Endothelial cell of umbilical vein (primary cell): Measurements from ENCODE around the gene PRKAG2. TPM values are rescaled to one million over a fixed set of nuclear protein-coding genes. Genes with fewer than 3 reads are reported as not detected.
"Not testable (repeated sequence)": the region's sequence is repeated elsewhere in the genome, so short reads cannot be mapped to it uniquely, and the experiment has no call there.

Experiments used
- BruUV-seq: library from RNA; stranded (reverse); fragments of 400-500 nt; replicated peaks from 2 replicates; lab custom pipeline; 2021; lab: Mats Ljungman, UMichigan
- CTCF ChIA-PET: fragments of 300-600, 350-600 bp; sonication (Branson Sonifier 250); formaldehyde crosslinking; loops from one replicate; lab custom pipeline; 2021; ENCODE audit warnings: antibody characterized with exemption, inconsistent platforms; lab: Charles Lee
- POLR2A ChIA-PET: fragments of 300-600, 350-600 bp; sonication (Branson Sonifier 250); formaldehyde crosslinking; loops from one replicate; lab custom pipeline; 2021; ENCODE audit warnings: antibody characterized with exemption, inconsistent platforms; lab: Charles Lee
- DNase-seq: peaks from one replicate; pipeline ENCODE4 v3.0.0-alpha.2; 2011; ENCODE audit warnings: low read depth, low spot score
- FAIRE-seq: peaks from 2 replicates; lab custom pipeline; 2011; peaks lifted over from hg19 to GRCh38; lab: Jason Lieb, UNC
- H2AFZ ChIP-seq: 2 replicates; pipeline ENCODE4 v1.6.0; 2012; ENCODE audit warnings: low read depth, low read length, control low read depth, inconsistent platforms
- H3K27ac ChIP-seq: 2 replicates; pipeline ENCODE4 v1.5.1; 2011; ENCODE audit warnings: low read depth, mild to moderate bottlenecking, control low read depth, low read length, moderate library complexity; ENCODE audit not compliant: insufficient read depth
- H3K27me3 ChIP-seq, 2 experiments: 2 replicates each; pipeline versions ENCODE4 v1.6.0 to v1.6.1; 2011; ENCODE audit warnings: low read length in 2 of 2, mixed read lengths in 1 of 2; ENCODE audit not compliant: control insufficient read depth in 2 of 2, insufficient read depth in 2 of 2
- H3K36me3 ChIP-seq, 2 experiments: 2 replicates in 1 of 2; 3 replicates in 1 of 2; pipeline ENCODE4 v1.5.1; 2011; ENCODE audit warnings: low read length in 2 of 2, mild to moderate bottlenecking in 1 of 2, moderate library complexity in 1 of 2; ENCODE audit not compliant: control insufficient read depth in 2 of 2, insufficient read depth in 2 of 2; ENCODE audit errors: extremely low read depth in 1 of 2
- H3K4me1 ChIP-seq: 3 replicates; pipeline ENCODE4 v1.5.1; 2011; ENCODE audit warnings: mild to moderate bottlenecking, low read length; ENCODE audit not compliant: control insufficient read depth, insufficient read depth; ENCODE audit errors: extremely low read depth
- H3K4me2 ChIP-seq: 2 replicates; pipeline ENCODE4 v1.6.1; 2011; ENCODE audit warnings: low read length, control low read depth, mixed read lengths; ENCODE audit not compliant: insufficient read depth
- H3K4me3 ChIP-seq, 3 experiments: fragments of 200-600 bp in 1 of 3; sonication (generic), shearing (Covaris generic) in 1 of 3; replicated peaks in 1 of 3; 2 replicates each; pipeline ENCODE4 v1.5.1; 2011 to 2016; ENCODE audit warnings: control low read depth in 3 of 3, low read length in 3 of 3, mild to moderate bottlenecking in 2 of 3, inconsistent platforms in 1 of 3, low read depth in 1 of 3, moderate library complexity in 1 of 3; ENCODE audit not compliant: insufficient read depth in 1 of 3
- H3K79me2 ChIP-seq: 2 replicates; pipeline ENCODE4 v1.6.0; 2012; ENCODE audit warnings: low read length, inconsistent platforms; ENCODE audit not compliant: control insufficient read depth, insufficient read depth
- H3K9ac ChIP-seq: replicated peaks from 2 replicates; pipeline ENCODE3; 2011; ENCODE audit warnings: low read length, control low read depth; ENCODE audit not compliant: insufficient read depth; ENCODE audit errors: extremely low read depth
- H3K9me1 ChIP-seq: replicated peaks from 3 replicates; pipeline ENCODE4 v1.6.0; 2011; ENCODE audit warnings: mild to moderate bottlenecking, low read length; ENCODE audit not compliant: control insufficient read depth, insufficient read depth; ENCODE audit errors: extremely low read depth
- H3K9me3 ChIP-seq: replicated peaks from 2 replicates; pipeline ENCODE4 v1.5.1; 2012; ENCODE audit warnings: low read length, inconsistent platforms; ENCODE audit not compliant: control insufficient read depth, insufficient read depth
- H4K20me1 ChIP-seq: replicated peaks from 2 replicates; pipeline ENCODE3; 2011; ENCODE audit warnings: mild to moderate bottlenecking, low read length; ENCODE audit not compliant: control insufficient read depth, insufficient read depth; ENCODE audit errors: extremely low read depth
- EZH2 ChIP-seq: IDR thresholded peaks from 2 replicates; pipeline ENCODE4 v1.6.1; 2012; ENCODE audit warnings: borderline replicate concordance, low read depth, mild to moderate bottlenecking, moderate library complexity, low read length, inconsistent platforms; ENCODE audit not compliant: severe bottlenecking
- FOS ChIP-seq: IDR thresholded peaks from 2 replicates; pipeline ENCODE4 v1.6.1; 2011; ENCODE audit warnings: mild to moderate bottlenecking, low read length, moderate library complexity, borderline replicate concordance; ENCODE audit not compliant: insufficient read depth
- GATA2 ChIP-seq: IDR thresholded peaks from 2 replicates; pipeline ENCODE4 v1.7.0; 2011; ENCODE audit warnings: low read depth, mild to moderate bottlenecking, moderate library complexity, mixed read lengths, low read length; ENCODE audit not compliant: insufficient read length, insufficient read depth
- JUN ChIP-seq: IDR thresholded peaks from 2 replicates; pipeline ENCODE4 v1.6.1; 2011; ENCODE audit warnings: borderline replicate concordance, low read depth; ENCODE audit not compliant: insufficient read length, insufficient read depth
- MYC ChIP-seq: IDR thresholded peaks from one replicate; pipeline ENCODE4 v1.6.1; 2011; ENCODE audit warnings: mild to moderate bottlenecking, low read depth, low read length
- POLR2A ChIP-seq: IDR thresholded peaks from 2 replicates; pipeline ENCODE4 v1.6.1; 2012; ENCODE audit warnings: low read depth, mild to moderate bottlenecking, control low read depth, low read length
- POLR2AphosphoS5 ChIP-seq: IDR thresholded peaks from 2 replicates; pipeline ENCODE4 v1.6.1; 2012; ENCODE audit warnings: low read depth, mild to moderate bottlenecking, control low read depth, low read length, moderate library complexity; ENCODE audit not compliant: insufficient read depth
- dilution Hi-C: fragments of 300-500 bp; cut with MboI; formaldehyde crosslinking; loops from one replicate; pipeline ENCODE4 v1.15.0; 2019; ENCODE audit warnings: low sequenced_read_pairs; ENCODE audit not compliant: extremely low pct_ligation_motif_present
- intact Hi-C: fragments of 100-400 bp; cut with micrococcal nuclease; formaldehyde crosslinking; loops from one replicate; pipeline ENCODE4 v1.10.0; 2022
- polyA plus RNA-seq, 4 experiments: library from polyadenylated mRNA; depleted of rRNA in 3 of 4; stranded (reverse) in 3 of 4; unstranded in 1 of 4; fragments of >200 nt; gene quantifications; 2 replicates each; pipeline versions ENCODE4 v1.2.1 to v1.2.3, GENCODE V29; 2011 to 2012; ENCODE audit warnings: missing spikeins in 1 of 4
- total RNA-seq: library from RNA; stranded (reverse); gene quantifications from 2 replicates; pipeline ENCODE4 v1.2.3, GENCODE V29; 2021
- TF ChIP-seq, protein P1 (sequence below), 2 donors: IDR thresholded peaks; 1 replicate in 1 of 2; 2 replicates in 1 of 2; pipeline ENCODE4 v1.5.1; 2011; ENCODE audit warnings: low read length in 2 of 2, mild to moderate bottlenecking in 2 of 2, moderate library complexity in 2 of 2, control low read depth in 1 of 2, inconsistent platforms in 1 of 2, low read depth in 1 of 2; ENCODE audit not compliant: insufficient read depth in 1 of 2; ENCODE audit errors: extremely low read depth in 1 of 2
- TF ChIP-seq, protein P2 (sequence below): IDR thresholded peaks from 2 replicates; pipeline ENCODE4 v1.6.1; 2011; ENCODE audit not compliant: insufficient read depth, insufficient read length

Gene PRKAG2
- total and polyA plus RNA-seq, 2 donors (not counting 3 experiments of a cell fraction or from before 2014, with no cell fraction given), result 19.3 to 51.5 TPM

DNA sequence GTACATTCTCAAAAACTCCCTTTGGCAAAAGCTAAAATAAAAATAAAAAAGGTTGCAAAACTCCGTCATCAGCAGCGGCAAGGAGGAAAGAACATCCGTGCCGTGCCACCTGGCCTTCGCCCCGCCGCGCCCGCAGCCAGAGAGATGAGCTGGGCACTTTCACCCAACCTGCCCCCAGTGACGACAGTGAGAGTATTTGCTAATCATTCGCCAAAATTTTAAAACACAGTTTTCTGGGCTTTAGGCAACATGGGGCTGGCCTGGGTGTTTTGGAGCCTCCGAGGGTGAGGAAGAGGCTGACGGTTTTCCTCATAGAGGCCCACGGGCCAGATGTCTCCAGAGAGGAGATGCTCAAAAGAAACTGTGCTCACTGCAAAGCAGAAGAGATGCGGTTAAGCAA lies 128.2 kb downstream of the PRKAG2 start:
- no peak overlapping the region for H3K4me2 ChIP-seq
- dilution Hi-C loops (no loop called here), intact Hi-C loops (no loop called here)
- POLR2A ChIA-PET, result no interaction called here
- H3K9ac ChIP-seq, result no peak overlapping the region
- TF ChIP-seq EZH2, result no peak
- TF ChIP-seq, protein P1, sequence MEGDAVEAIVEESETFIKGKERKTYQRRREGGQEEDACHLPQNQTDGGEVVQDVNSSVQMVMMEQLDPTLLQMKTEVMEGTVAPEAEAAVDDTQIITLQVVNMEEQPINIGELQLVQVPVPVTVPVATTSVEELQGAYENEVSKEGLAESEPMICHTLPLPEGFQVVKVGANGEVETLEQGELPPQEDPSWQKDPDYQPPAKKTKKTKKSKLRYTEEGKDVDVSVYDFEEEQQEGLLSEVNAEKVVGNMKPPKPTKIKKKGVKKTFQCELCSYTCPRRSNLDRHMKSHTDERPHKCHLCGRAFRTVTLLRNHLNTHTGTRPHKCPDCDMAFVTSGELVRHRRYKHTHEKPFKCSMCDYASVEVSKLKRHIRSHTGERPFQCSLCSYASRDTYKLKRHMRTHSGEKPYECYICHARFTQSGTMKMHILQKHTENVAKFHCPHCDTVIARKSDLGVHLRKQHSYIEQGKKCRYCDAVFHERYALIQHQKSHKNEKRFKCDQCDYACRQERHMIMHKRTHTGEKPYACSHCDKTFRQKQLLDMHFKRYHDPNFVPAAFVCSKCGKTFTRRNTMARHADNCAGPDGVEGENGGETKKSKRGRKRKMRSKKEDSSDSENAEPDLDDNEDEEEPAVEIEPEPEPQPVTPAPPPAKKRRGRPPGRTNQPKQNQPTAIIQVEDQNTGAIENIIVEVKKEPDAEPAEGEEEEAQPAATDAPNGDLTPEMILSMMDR (IDR thresholded peaks at IDR 0.05; ENCODE audit: extremely low read depth in 1 of 2, insufficient read depth in 1 of 2, low read depth in 1 of 2, low read length in 2 of 2), result no peak
- no peak for TF ChIP-seq MYC
- TF ChIP-seq POLR2AphosphoS5, result no peak
- TF ChIP-seq, protein P2, sequence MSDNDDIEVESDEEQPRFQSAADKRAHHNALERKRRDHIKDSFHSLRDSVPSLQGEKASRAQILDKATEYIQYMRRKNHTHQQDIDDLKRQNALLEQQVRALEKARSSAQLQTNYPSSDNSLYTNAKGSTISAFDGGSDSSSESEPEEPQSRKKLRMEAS, result no peak
- TF ChIP-seq FOS, result no peak
- no peak for TF ChIP-seq GATA2
- no peak for TF ChIP-seq JUN
- TF ChIP-seq POLR2A, result no peak
- H3K36me3 ChIP-seq, result no peaks in the 10 kb centered on the region
- H3K27me3 ChIP-seq, result no peaks in the 10 kb centered on the region
- no peaks in the 10 kb centered on the region for H3K9me1 ChIP-seq
- DNase-seq, result no peak
- H3K4me3 ChIP-seq, result no peak overlapping the region
- no TSS peak for BruUV-seq
- no peak overlapping the region for H2AFZ ChIP-seq
- no peaks in the 10 kb centered on the region for H4K20me1 ChIP-seq
- CTCF ChIA-PET, result no interaction called here
- H3K79me2 ChIP-seq, result no peaks in the 10 kb centered on the region
- no peak for FAIRE-seq
- H3K4me1 ChIP-seq, result peaks cover 2% of the 10 kb centered on the region
- no peak overlapping the region for H3K27ac ChIP-seq
- no peaks in the 10 kb centered on the region for H3K9me3 ChIP-seq

DNA sequence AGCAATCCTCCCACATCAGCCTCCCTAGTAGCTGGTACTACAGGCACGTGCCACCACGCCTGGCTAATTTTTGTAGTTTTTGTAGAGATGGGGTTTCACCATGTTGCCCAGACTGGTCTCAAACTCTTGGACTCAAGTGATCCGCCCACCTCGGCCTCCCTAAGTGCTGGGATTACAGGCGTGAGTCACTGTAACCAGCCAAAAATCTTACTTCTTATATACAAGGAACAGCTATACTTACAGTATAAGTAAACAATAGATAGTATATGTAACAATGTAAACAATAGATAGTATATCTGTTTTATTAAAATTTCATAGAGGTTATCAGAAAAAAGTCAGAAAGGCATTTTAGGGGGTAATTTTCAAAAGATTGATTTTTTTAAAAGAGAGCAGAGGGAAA lies 128.9 kb downstream of the PRKAG2 start:
- H3K4me2 ChIP-seq, FAIRE-seq, H3K27ac ChIP-seq, dilution Hi-C loops, H3K27me3 ChIP-seq, intact Hi-C loops, H2AFZ ChIP-seq, H3K9me3 ChIP-seq, H3K4me1 ChIP-seq, H4K20me1 ChIP-seq, H3K36me3 ChIP-seq, H3K9ac ChIP-seq, POLR2A ChIA-PET, H3K4me3 ChIP-seq, H3K9me1 ChIP-seq, BruUV-seq, H3K79me2 ChIP-seq, DNase-seq: not testable (repeated sequence)
- CTCF ChIA-PET, result interaction anchor here (0.9 to 1.5 kb wide), 3 partner anchors 12 to 20 kb away, joined by 3 read pairs; no protein-coding TSS in a partner anchor
